Measurements from ENCODE around the gene SDC3. TPM values are rescaled to one million over a fixed set of nuclear protein-coding genes. Genes with fewer than 3 reads are reported as not detected.

Gene SDC3
- total RNA-seq, 4 donors from 2014 or later: 4.3 to 23.5 (median 14.5) TPM

DNA sequence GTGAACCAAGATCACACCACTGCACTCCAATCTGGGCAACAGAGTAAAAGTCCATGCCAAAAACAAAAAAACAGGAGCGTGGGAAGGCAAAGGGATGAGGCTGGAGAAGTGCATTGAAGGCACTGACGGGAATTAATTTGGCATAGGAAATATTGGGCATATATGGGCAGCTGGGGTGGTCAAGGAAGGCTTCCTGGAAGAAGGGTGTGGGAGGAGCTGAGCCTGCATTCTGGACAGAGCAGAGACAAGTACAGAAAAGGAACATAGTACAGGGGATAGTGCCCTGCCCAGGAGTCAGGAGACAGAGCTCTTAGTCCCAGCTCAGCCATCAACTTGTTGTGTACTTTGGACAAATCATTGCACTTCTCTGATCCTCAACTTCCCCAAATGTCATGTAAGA is 11.7 kb downstream of the SDC3 start:
- DNase-seq (ENCODE audit: low spot score in 2 of 2): no peak
- H3K4me3 ChIP-seq (ENCODE audit: low read depth, poor library complexity, severe bottlenecking): no peak overlapping the region
- WGBS, 2 donors: 92 to 96% methylated on average over 2 of the region's 2 CpGs
- no peak for TF ChIP-seq POLR2A (IDR thresholded peaks at IDR 0.05)
- TF ChIP-seq, protein P1, sequence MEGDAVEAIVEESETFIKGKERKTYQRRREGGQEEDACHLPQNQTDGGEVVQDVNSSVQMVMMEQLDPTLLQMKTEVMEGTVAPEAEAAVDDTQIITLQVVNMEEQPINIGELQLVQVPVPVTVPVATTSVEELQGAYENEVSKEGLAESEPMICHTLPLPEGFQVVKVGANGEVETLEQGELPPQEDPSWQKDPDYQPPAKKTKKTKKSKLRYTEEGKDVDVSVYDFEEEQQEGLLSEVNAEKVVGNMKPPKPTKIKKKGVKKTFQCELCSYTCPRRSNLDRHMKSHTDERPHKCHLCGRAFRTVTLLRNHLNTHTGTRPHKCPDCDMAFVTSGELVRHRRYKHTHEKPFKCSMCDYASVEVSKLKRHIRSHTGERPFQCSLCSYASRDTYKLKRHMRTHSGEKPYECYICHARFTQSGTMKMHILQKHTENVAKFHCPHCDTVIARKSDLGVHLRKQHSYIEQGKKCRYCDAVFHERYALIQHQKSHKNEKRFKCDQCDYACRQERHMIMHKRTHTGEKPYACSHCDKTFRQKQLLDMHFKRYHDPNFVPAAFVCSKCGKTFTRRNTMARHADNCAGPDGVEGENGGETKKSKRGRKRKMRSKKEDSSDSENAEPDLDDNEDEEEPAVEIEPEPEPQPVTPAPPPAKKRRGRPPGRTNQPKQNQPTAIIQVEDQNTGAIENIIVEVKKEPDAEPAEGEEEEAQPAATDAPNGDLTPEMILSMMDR (IDR thresholded peaks at IDR 0.05): no peak
- intact Hi-C loops (cut with DNase I; ENCODE audit: low total_unique reads): no loop called here

DNA sequence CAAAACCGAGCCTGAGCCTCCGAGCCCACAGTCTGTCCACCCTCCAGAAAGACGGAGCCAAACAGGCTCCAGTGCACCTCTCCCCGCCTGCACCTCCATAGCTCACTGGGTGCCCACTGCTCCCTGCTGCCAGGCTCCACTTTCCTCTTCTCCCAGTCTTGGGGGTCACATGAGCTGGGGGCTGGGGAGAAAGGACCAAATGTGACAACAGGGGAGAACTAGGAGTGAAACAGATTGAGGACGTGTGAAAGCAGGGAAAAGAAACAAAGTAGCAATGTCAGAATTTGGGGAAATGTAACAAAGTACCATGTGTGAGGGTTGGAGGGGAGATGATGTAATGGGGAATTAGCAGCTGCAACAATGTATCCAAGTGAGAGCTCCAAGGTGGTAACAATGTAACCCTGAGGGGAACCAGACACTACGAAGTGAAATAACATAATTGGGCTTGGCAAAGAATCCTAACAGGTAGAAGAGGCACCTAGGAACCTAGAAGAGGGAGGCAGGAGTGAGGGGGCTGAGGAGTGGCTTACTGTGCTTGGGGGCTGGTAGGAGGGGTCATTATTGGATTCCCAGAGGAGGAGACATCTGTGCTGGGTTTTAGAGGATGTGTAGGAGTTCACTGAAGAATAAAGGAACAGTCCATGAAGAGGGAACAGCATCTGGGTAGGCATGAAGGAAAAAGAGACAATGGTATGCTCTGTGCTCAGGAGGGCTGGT is 12.5 kb downstream of the SDC3 start:
- DNase-seq (ENCODE audit: low spot score in 2 of 2): no peak
- intact Hi-C loops (cut with DNase I; ENCODE audit: low total_unique reads): no loop called here
- 80 to 81% methylated on average over 6 of the region's 6 CpGs for WGBS, 2 donors
- H3K4me3 ChIP-seq (ENCODE audit: low read depth, poor library complexity, severe bottlenecking): no peak overlapping the region
- TF ChIP-seq, protein P1 (IDR thresholded peaks at IDR 0.05): no peak
- TF ChIP-seq POLR2A (IDR thresholded peaks at IDR 0.05): no peak

DNA sequence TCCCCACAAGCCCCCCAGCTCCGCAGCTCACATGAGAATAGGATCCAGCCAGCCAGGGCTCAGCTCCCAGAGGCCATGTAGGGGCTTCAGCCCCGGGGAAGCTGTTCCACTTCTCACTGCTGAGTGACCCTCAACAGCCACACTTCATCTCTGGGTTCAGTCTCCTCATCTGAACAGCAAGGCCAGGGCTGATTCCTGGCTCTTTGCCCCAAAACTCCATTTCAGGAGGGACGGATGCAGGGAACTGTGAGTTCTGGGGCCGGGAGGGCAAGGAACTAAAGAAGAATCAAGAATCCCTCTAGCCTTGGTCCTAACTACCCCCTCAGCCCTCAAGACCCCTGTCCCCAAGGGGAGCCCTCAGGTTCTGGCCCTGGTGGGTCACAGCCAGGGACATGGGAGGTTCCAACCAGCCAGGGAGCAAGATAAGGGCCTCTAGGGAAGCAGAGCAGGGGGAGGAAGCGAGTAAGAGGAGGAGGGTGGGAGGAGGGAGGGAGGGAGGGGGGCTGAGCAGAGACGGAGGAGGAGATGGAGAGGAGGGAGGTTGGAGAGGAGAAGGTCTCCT is 13.1 kb downstream of the SDC3 start:
- no peak for DNase-seq (ENCODE audit: low spot score in 2 of 2)
- no peak for TF ChIP-seq POLR2A (IDR thresholded peaks at IDR 0.05)
- TF ChIP-seq, protein P1 (IDR thresholded peaks at IDR 0.05): no peak
- WGBS, 2 donors: 71 to 80% methylated on average over 5 to 6 of the region's 6 CpGs
- H3K4me3 ChIP-seq (ENCODE audit: low read depth, poor library complexity, severe bottlenecking): no peak overlapping the region
- intact Hi-C loops (cut with DNase I; ENCODE audit: low total_unique reads): no loop called here

DNA sequence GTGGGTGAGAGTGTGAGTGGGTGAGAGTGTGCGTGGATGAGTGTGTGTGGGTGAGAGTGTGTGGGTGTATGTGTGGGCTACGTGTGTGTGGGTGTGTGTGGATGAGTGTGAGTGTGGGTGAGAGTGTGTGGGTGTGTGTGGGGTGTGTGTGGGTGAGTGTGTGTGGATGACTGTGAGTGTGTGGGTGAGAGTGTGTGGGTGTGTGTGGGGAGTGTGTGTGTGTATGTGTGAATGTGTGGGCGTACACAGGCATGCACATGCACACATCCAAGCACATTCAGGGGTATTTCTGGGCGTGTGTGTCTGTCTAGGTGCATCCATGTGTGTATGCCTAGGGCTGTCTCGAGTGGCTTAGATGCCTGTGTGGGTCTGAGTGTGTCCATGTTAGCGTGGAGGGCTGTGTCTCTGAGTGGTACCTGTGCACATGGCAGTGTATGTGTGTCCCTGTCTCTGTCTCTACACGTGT is 14.0 kb downstream of the SDC3 start:
- DNase-seq (ENCODE audit: low spot score in 2 of 2): no peak
- WGBS, 2 donors: 69 to 72% methylated on average over 7 of the region's 7 CpGs
- TF ChIP-seq, protein P1 (IDR thresholded peaks at IDR 0.05): no peak
- no peak for TF ChIP-seq POLR2A (IDR thresholded peaks at IDR 0.05)
- intact Hi-C loops (cut with DNase I; ENCODE audit: low total_unique reads): no loop called here
- no peak overlapping the region for H3K4me3 ChIP-seq (ENCODE audit: low read depth, poor library complexity, severe bottlenecking)

DNA sequence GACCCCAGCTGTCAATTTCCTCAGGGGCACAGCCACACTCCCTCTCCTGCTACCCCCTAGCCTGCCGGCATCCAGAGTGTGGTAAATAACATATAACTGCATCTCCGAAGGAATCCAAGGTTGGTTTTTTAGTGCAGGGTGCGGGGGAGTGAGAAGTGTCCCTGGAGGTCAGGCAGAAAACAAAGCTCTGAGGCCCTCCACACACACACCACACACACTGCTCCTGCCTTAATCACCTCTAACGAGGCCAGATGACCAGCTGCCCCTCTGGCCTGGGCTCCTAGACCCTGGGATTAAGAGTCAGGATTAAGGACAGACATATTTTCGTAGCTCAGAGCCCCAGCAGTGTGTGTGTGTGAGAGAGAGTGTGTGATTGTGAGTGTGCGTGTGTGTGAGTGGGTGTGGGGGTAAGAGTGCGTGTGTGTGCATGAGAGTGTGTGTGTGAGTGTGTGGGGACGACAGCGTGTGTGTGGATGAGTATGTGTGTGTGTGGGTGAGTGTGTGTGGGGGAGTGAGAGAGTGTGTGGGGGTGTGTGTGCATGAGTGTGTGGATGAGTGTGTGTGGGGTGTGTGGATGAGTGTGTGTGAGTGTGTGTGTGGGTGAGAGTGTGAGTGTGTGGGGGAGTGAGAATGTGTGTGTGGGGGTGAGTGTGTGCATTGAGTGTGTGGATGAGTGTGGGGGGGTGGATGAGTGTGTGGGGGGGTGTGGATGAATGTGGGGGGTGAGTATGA is 14.6 kb downstream of the SDC3 start:
- intact Hi-C loops (cut with DNase I; ENCODE audit: low total_unique reads): no loop called here
- no peak for DNase-seq (ENCODE audit: low spot score in 2 of 2)
- TF ChIP-seq, protein P1 (IDR thresholded peaks at IDR 0.05): no peak
- no peak for TF ChIP-seq POLR2A (IDR thresholded peaks at IDR 0.05)
- WGBS, 2 donors: 85 to 87% methylated on average over 9 of the region's 9 CpGs
- H3K4me3 ChIP-seq (ENCODE audit: low read depth, poor library complexity, severe bottlenecking): no peak overlapping the region

Data from lower leg skin (tissue), 4 donors.